GM21423 (cell line): ENCODE measurements around the gene HSPBP1.
"Not testable (repeated sequence)": the region's sequence is repeated elsewhere in the genome, so short reads cannot be mapped to it uniquely, and the experiment has no call there.

Experiments
- ATAC-seq: cut with Tn5 transposase; IDR thresholded peaks from one replicate; pipeline ENCODE4 v1.9.1; 2021; ENCODE audit warnings: mild to moderate bottlenecking, moderate library complexity; ENCODE audit not compliant: unreplicated experiment

Gene HSPBP1

DNA sequence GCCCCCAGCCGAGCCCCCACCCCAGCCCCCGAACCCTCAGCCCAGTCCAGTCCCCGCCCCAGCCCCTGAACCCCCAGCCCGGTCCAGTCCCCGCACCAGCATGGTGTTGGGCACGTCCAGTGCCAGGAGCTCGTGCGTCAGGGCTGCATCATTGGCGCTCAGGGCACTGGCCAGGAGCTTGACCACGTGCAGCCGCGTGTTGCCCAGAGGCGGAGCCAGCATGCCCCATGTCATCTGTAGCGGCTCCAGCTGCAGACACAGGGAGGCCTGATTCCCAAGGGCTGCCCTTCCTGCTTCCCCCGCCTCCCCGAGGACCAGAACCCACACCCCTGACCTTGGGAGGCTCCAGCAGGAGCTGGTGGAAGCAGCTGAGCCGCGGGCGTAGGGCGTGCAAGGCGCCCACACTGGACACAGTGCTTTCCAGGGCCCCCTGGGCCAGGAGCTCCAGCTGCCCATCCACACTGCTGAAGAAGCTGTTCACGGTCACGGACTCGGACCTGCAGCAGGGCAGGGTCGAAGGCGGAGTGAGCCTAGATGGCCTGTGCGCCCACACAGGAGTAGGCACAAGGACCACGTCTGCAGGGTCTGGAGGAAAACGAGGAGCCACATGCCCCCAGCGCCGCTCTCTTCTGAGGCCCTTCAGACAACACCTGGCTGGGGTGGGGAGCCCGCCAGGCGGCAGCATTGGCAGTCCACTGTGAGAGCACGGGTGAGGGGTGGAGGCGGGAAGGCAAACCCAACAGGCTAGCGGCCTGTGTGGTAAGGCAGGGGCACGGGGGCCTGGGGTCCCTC, 38.6 kb downstream of the HSPBP1 start:
- ATAC-seq, result no peak

DNA sequence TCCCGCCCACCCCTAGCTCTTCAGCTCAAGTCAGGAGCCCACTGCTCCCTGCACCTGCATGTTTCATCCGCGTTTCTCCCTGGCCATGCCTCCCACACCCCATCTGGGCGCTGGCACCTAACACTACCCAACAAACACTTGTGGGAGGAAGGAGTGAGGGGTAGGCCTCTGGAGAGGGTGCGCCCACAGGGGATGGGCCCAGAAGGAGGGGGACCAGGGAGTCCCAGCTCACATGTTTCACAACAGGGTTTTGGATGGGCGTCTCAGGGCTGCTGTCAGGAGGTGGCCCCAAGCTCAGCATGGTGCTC, 39.2 kb downstream of the HSPBP1 start:
- ATAC-seq, result no peak

DNA sequence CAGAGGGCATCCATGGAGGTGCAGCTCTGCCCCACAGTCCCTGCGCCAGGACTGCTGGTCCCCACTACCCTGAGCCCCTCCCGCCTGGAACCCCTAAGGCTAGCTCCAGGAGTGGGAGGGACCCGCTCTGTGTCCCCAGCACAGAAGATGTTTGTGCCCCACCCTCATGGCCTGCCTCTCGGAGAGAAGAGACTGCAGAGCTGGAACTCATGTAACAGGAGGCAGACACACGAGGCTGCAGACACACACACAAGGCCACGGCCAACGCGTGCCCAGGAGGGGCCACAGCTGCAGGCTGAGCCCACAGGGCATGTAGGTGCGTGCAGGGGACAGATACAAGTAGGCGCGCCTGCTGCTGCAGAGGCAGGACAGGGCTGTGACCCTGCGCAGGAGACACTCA, 40.9 kb downstream of the HSPBP1 start:
- no peak for ATAC-seq

DNA sequence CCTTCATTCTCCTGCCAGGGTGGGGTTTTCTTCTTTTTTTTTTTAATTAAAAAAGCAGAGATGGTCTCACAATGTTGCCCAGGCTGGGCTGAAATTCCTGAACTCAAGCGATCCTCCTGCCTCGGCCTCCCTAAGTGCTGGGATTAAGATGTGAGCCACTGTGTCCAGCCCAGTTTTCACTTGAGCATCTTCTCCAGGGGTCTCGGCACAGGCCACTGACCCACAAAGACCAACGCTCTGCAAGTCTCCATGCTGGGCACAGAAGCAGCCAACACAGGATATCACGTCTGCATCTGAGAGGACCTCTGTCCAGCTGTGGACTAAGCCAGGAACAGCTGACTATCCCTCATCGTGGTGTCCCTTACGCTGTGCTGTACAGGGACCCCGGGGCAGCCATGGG, 41.9 kb downstream of the HSPBP1 start:
- no peak for ATAC-seq

DNA sequence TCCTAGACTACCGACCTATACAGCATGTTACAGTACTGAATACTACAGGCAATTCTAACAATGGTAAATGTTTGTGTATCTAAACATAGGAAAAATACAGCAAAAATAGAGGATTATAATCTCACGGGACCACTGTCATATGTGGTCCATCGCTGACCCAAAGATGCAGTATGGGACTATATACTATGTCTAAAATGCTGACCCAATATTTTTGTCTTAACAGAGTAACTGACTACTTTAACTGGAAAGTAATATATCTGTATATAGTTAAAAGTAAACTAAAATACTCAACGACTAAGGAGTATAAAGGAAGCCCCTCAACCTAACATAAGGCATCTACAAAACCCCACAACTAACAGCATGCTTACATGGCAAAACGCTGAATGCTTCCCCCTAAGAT, 46.9 kb downstream of the HSPBP1 start:
- ATAC-seq, result no peak

DNA sequence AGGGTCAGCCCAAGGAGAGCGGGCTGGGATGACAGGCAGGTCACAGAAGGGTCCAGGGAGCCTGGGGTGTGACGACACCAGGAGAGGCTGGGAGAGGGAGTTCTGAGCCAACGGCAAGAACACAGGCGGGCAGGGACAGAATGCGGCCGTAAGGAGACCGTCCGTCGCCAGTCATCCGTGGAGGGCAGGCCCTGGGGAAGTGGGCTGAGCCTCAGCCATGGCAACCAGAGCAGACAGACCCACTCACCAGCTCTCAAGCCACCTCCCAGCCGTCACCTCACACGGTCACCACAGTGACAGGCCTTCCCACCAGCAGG, 47.7 kb downstream of the HSPBP1 start:
- ATAC-seq, result no peak

DNA sequence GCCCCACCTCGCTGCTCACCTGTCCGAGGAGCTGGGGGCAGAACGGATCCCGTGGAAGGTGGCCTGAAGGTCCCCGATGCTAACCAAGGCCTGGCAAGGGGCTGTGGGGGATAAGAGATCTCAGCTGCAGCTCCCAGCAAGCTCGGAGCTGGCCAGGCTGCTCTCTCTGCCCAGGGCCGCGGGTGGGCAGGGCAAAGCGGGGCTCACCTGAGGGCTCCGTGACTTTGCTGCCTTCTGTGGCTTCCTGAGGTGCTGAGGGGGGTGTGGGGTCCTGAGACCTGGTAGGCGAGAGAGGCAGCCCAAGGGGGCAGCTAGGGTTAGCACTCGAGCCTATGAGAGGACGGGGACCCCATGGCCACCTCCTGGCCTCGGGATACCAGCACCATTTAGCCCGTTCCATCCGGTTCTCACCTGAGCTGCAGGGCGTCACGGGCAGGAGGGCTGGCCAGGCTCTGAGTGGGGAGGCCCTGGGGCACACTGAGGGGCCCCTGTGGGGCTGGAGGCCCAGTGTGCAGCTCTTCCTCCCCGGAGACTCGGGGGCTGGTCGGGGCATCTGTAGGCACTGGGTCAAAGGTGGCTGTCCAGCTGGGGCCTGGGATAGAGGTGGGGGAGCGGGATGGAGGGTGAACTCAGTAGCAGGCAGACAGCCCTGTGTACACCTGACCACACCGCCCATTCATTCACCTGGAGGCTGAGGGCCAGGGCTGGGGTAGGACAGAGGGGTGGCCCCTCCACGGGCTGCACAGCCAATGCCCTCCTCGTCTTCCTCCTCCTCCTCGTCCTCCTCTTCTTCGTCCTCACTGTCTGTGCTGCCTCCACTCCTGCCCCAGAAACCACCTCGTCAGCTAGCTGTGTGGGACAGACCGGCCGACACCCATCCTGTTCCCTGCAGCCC, 48.3 kb downstream of the HSPBP1 start:
- no peak for ATAC-seq

DNA sequence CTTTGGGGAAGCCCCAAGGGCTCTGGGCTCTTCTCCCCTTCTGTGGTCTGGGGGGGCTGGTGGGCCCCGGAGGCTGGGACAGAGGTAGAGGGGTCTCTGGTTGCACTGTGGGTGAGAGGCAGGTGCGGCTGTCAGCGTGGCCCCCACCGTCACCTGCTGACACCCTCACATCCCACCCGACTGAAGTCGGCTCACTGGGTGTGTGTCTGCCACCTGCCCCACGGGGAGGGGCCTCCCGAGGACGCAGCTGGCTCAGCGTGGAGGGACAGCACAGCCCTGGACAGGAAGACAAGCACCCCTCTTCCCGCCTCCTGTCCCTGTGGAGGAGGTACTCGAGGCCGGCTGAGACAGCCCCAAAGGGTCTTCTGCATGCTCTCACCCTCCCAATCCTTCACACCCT, 49.1 kb downstream of the HSPBP1 start:
- no peak for ATAC-seq

DNA sequence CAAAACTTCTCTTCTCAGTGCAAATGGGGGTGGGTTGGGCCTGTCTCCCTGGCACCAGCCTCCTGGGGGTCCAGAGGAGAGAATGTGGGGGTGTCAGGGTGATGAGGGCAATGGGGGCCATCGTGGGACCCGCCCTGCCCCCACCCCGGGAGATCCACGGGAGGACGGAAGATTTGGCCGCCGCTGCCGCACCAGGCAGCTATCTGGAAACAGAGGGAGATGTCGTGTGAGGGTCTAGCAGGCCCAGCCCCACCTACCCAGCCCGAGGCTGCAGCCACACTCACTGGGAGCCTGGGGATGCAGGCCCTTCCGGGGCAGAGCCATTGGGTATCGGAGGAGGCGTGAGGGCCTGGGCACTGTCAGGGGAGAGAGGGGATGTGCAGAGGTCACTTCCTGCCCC, 49.6 kb downstream of the HSPBP1 start:
- ATAC-seq, result no peak

DNA sequence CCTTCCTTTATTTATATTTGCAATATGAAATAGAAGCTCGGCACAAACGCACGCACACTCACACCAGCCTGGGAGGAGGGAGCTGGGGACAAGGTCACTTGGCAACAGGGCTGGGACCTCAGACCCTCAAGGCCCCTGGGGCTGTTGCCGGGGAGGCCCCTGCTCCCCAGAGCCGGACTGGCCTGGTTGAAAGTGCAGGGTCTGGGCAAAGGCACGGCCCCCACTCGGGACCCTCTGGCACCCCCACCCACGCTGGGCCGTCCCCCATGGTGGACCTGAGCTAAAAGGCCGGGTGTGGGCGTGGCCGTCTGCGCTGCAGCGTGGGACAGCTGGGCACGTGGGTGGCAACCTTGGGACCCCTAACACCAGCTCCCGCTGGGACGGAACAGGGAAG, 50.1 kb downstream of the HSPBP1 start:
- ATAC-seq, result no peak

DNA sequence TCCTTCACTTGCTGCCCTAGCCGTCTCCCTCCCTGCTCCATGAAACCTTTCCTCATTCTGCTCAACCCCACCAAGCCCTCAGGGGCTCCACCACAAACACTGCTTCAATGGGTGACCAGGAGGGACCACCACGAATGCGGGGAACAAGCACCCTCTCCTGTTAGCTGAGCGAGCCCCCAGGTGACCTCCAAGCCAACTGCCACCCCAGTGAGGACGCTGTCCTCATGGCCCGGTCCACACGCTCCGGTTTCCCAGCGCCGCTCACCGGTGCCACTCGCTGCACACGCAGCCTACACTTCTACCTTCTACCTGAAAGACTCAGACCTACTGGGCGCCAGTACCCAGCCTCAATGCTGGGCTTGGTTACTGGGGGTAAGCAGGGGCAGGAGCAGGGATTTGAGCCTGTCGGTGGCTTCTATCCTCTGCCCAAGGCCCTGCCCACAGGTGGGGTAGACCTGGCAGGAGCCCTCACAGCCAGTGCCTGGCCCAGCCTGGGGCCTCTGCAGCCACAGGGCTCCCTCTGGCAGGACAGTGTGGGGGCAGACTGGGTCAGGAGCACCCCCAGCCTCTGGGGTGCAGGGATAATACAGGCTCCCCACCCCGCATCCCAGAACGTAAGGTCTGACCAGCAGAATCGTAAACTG, 50.6 kb downstream of the HSPBP1 start:
- ATAC-seq, result no peak

DNA sequence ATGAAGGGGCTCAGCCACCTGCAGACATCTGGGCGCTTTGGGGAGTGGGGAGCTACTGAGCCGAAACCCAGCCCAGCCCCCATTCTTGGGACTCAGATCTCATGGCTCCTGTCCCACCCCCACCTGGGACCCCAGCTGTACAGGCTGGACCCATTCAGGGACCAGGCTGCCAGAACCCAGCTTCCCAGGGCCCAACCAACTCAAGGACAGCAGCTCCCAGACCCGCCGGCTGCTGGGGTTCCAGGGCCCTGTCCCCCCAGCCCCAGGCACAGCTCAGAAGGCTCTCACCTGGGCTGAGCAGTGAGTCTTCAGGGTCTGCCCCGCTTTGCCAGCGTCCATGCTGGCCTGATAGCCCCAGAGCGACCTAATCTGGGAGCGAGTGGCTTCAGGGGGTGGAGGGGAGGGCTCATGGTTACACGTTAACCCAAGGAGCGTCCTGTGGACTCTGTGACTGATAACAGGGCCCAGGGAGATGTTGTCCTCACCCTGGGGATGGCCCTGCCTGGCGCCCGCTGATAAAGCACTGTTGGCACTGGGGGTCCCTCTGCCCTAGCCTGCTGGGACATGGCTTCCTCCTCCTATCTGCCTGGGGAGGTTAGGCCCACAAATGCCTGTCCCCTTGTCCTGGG, 51.4 kb downstream of the HSPBP1 start, which contains the start of gene TMEM86B:
TMEM86B (minus strand) TSS at position 361 of the 629 bp plus-strand sequence; CDS start at position 339, 22 bp downstream.
- ATAC-seq, result no peak

DNA sequence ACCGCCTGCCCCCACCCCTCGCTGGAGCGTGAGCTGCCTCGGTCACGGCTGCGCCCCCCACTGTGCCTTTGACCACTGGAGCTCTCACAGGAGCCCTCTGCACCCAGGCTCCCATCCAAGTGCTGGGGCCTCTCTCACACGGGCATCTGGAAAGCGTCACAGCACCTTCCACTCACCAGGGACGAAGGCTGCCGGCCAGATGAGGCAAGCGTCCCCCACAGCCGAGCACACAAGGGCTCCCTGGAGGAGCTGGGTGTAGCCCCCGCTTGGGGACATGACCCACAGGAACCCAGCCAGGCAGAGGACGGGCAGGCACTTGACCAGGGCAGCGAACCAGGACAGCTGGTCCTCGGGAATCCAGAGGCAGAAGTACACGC, 51.9 kb downstream of the HSPBP1 start:
- no peak for ATAC-seq

DNA sequence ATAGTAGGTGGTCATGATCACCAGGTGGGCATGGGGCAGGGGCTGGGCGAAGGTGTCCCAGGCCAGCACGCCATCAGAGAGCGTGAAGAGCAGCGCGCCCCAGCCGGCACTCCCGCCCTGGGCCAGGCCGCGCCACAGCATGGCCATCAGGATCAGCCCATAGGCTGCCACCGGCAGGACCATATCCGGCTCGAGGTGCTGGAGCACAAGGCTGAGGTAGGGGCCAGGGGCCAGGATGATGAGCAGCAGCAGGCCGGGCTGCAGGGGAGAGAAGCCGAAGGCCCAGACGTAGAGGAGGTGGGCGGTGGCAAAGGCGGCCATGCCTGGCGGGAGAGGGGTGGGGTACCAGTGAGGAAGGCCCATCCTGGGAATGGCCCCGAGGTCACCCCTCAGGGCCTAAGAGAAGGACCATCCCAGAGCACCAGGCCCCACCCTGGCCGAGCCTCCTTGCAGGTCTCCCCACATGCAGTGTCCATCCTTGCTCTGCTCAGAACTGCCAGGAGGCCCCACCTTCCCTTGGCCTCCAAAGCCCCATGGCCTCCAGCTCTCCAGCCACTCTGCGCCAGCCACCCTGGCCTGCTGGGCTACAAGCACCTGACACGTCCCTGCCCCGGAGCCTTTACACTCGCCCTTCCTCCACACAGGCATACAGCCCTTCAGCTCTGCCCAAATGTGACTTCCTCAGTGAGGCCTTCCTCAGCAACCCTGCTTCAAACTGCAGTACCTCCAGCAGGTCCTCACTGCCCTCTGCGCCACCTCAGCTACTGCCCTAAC, 52.5 kb downstream of the HSPBP1 start:
- no peak for ATAC-seq

DNA sequence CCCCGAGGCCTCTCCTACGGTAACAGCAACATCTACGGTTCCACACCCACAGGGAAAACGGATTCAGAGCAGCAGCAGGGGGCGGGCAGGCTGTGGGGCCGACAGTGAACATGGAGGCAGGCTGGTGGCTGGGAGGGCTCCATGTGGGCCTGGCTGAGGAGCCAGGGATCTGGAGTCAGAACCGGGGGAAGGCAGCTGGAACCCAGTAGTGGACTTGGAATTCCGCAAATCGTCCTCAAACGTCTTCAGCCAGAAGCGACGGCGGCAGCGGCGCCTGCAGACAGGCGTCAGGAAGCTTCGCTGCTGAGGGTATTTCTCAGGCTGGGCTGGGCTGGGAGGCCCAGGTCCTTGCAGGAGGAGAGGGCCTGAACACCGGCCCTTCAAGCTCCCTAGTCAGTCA, 53.1 kb downstream of the HSPBP1 start:
- ATAC-seq, result no peak

DNA sequence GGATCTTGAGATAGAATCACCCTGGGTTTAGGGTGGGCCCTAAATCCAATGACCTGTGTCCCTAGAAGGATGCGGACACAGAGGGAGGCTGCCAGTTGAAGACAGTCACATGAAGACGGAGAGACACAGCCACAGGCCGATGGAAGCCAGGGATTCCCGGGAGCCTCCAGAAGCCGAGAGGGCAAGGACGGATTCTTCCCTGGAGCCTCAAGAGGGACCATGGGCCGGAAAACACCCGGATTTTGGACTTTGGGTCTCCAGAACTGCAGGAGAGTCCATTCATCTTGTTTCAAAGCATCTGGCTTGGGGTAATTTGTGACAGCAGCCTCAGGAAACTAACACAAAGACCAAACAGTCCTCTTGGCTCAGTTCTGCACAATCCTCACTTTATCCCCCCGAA, 53.6 kb downstream of the HSPBP1 start:
- ATAC-seq, result no peak

DNA sequence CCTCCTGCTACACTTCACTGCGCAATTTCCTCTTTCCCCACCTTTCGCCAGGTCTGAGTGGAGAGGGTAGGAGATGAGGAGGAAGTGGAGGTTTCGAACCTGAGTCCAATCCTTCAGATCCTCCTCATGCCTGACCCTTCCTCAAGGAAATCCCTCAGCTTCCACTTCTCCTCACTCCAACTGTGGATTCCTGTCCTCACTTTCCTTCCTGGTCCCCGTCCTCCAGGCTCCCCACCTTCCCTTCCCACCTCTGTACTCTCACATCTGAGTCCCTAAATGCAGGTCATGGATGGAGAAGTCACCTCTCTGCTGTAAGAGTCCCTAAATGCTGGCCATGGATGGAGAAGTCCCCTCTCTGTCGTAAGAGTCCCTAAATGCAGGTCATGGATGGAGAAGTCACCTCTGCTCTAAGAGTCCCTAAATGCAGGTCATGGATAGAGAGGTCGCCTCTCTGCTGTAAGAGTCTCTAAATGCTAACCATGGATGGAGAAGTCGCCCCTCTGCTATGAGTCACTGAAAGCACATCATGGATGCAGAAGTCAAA, 54.4 kb downstream of the HSPBP1 start:
- ATAC-seq, result no peak

DNA sequence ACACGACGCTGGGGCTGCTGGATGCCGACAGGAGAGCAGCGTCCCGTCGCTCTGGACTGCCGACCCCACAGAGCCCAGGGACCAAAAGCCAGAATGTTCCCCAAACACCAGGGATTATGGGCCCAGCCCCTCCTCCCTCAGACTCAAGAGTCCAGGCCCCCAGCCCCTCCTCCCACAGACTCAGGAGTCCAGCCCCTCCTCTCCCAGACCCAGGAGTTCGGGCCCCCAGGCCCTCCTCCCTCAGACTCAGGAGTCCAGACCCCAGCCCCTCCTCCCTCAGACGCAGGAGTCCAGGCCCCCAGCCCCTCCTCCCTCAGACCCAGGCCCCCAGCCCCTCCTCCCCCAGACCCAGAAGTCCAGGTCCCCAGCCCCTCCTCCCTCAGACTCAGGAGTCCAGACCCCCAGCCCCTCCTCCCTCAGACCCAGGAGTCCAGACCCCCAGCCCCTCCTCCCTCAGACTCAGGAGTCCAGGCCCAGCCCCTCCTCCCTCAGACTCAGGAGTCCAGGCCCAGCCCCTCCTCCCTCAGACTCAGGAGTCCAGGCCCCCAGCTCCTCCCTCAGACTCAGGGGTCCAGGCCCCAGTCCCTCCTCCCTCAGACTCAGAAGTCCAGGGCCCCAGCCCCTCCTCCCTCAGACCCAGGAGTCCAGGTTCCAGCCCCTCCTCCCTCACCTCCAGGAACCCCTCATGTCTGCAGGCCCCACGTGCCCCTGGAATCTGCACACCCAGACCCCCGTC, 55.1 kb downstream of the HSPBP1 start:
- ATAC-seq, result not testable (repeated sequence)

DNA sequence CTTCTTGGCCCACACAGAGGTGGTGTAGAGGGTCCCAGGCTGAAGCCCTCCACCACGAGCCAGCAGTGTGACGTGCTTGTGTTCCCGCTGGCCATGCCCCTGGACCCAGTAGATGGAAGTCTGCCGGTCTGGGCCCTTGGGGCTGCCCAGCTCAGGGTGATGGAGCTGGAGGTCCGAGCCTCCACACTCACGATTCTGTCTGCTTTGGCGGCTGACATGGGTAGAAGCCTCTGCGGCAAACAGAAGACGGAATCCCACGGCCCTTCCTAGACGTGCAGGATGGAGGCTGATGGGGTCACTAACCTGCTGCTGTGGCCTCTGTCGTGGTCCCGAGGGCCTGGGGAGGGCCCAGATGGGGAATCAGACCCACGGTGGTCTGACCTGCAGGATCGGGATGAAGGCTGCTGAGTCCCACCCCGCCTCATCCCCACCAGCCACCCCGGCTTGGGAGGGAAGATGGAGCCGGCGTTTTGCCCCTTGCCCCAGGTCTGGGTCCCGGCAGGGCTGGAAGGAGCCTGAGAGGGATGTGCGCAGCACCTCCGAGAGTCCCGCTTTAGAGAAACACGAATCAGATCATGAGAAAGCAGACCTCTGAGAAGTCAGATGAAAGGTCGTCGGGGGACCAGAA, 55.8 kb downstream of the HSPBP1 start:
- ATAC-seq, result no peak
